GM12891 (cell line): ENCODE results near the gene ROR1.

Experiments
- DNase-seq: peaks from one replicate; pipeline ENCODE4 v3.0.0; 2011; ENCODE audit warnings: low spot score; ENCODE audit not compliant: insufficient read length
- FAIRE-seq: peaks from 2 replicates; lab custom pipeline; 2011; peaks lifted over from hg19 to GRCh38; lab: Jason Lieb, UNC
- PAX5 ChIP-seq: IDR thresholded peaks from 2 replicates; pipeline ENCODE4 v1.6.1; 2011; ENCODE audit warnings: low read length, moderate library complexity, mild to moderate bottlenecking; ENCODE audit not compliant: insufficient read depth, severe bottlenecking
- POLR2A ChIP-seq: IDR thresholded peaks from 2 replicates; pipeline ENCODE4 v1.6.1; 2011; ENCODE audit warnings: low read depth, low read length, control low read depth
- POLR2AphosphoS5 ChIP-seq: IDR thresholded peaks from 2 replicates; pipeline ENCODE4 v1.6.1; 2011; ENCODE audit warnings: low read depth, low read length, control low read depth
- POU2F2 ChIP-seq: IDR thresholded peaks from 2 replicates; pipeline ENCODE4 v1.6.1; 2011; ENCODE audit warnings: low read depth, mild to moderate bottlenecking, control low read depth, low read length, moderate library complexity
- SPI1 ChIP-seq: IDR thresholded peaks from 2 replicates; pipeline ENCODE4 v1.6.1; 2011; ENCODE audit warnings: low read depth, low read length, control low read depth
- TAF1 ChIP-seq: IDR thresholded peaks from 2 replicates; pipeline ENCODE4 v1.6.1; 2011; ENCODE audit warnings: low read depth, low read length, control low read depth

Gene ROR1

GRCh38 chr1:63935553-63935952 lies 161.7 kb downstream of the ROR1 start:
- DNase-seq = no peak
- TF ChIP-seq SPI1 (no peak), TAF1 (no peak)
- no peak for FAIRE-seq

- no peak for TF ChIP-seq SPI1
- no peak for TF ChIP-seq TAF1
- no peak for TF ChIP-seq POU2F2
- no peak for TF ChIP-seq POLR2A
- no peak for TF ChIP-seq PAX5
- TF ChIP-seq POLR2AphosphoS5 = no peak
- DNase-seq = no peak
- FAIRE-seq = no peak
Observed at GRCh38 chr1:63936276-63936675, 162.5 kb downstream of the ROR1 start.

- DNase-seq = no peak
- FAIRE-seq = no peak
- TF ChIP-seq TAF1 (no peak), POLR2AphosphoS5 (no peak), SPI1 (no peak), POU2F2 (no peak), POLR2A (no peak), PAX5 (no peak)
Observed at GRCh38 chr1:63936801-63937200, 163.0 kb downstream of the ROR1 start.

- DNase-seq = no peak
- TF ChIP-seq POU2F2 (no peak), POLR2AphosphoS5 (no peak), PAX5 (no peak), POLR2A (no peak), SPI1 (no peak), TAF1 (no peak)
- FAIRE-seq = no peak
Observed at GRCh38 chr1:63937461-63938022, 163.7 kb downstream of the ROR1 start.

- TF ChIP-seq SPI1 = no peak
- TF ChIP-seq TAF1 = no peak
- no peak for TF ChIP-seq POLR2A
- TF ChIP-seq PAX5 = no peak
- TF ChIP-seq POLR2AphosphoS5 = no peak
- TF ChIP-seq POU2F2 = no peak
- no peak for FAIRE-seq
- DNase-seq = no peak
Observed at GRCh38 chr1:63940440-63940839, 166.6 kb downstream of the ROR1 start.

GRCh38 chr1:63943393-63943792 lies 169.6 kb downstream of the ROR1 start:
- no peak for TF ChIP-seq PAX5
- TF ChIP-seq SPI1 = no peak
- TF ChIP-seq POLR2A = no peak
- no peak for TF ChIP-seq POLR2AphosphoS5
- no peak for TF ChIP-seq POU2F2
- TF ChIP-seq TAF1 = no peak
- no peak for FAIRE-seq

GRCh38 chr1:63945943-63946342 lies 172.1 kb downstream of the ROR1 start:
- no peak for TF ChIP-seq POLR2A
- TF ChIP-seq POLR2AphosphoS5 = no peak
- TF ChIP-seq TAF1 = no peak
- no peak for TF ChIP-seq POU2F2
- TF ChIP-seq PAX5 = no peak
- TF ChIP-seq SPI1 = no peak
- no peak for DNase-seq
- FAIRE-seq = no peak

More at GRCh38 chr1:63943393-63943792, 169.6 kb downstream of the ROR1 start:
- DNase-seq = no peak

GRCh38 chr1:63946866-63947491 lies 173.2 kb downstream of the ROR1 start:
- TF ChIP-seq TAF1 = no peak
- DNase-seq (no peak), FAIRE-seq (no peak)

- FAIRE-seq = no peak
- no peak for DNase-seq
- no peak for TF ChIP-seq POLR2AphosphoS5
- TF ChIP-seq SPI1 = no peak
- no peak for TF ChIP-seq POLR2A
- TF ChIP-seq PAX5 = no peak
- no peak for TF ChIP-seq TAF1
Observed at GRCh38 chr1:63947904-63948303, 174.1 kb downstream of the ROR1 start.

- DNase-seq = no peak
- TF ChIP-seq TAF1 (no peak), SPI1 (no peak), PAX5 (no peak), POLR2A (no peak), POU2F2 (no peak), POLR2AphosphoS5 (no peak)
- FAIRE-seq = no peak
Observed at GRCh38 chr1:63950023-63950422, 176.2 kb downstream of the ROR1 start.
